Upper lobe of left lung (tissue), 6 donors: Measurements from ENCODE around the gene ATG3. TPM values are rescaled to one million over a fixed set of nuclear protein-coding genes. Genes with fewer than 3 reads are reported as not detected.

ENCODE experiments used
- ATAC-seq, 2 donors: fragments of 200-7000 bp; cut with Tn5 transposase; one replicate each; pipeline ENCODE4 v1.9.1; 2022; ENCODE audit warnings: mild to moderate bottlenecking in 2 of 2, moderate library complexity in 2 of 2; ENCODE audit not compliant: low FRiP score in 2 of 2
- DNase-seq, 2 donors: peaks; one replicate each; pipeline ENCODE4 v3.0.0-alpha.2; 2019 to 2020
- H3K27ac ChIP-seq, 4 donors: fragments of 200-600 bp; sonication (generic); one replicate each; pipeline ENCODE4 v1.5.1; 2016 to 2019
- H3K27me3 ChIP-seq, 4 donors: fragments of 200-600 bp; sonication (generic); one replicate each; pipeline ENCODE4 v1.5.1; 2017 to 2019
- H3K36me3 ChIP-seq, 4 donors: fragments of 200-600 bp; sonication (generic); one replicate each; pipeline ENCODE4 v1.5.1; 2016 to 2019
- H3K4me1 ChIP-seq, 4 donors: fragments of 200-600 bp; sonication (generic); one replicate each; pipeline ENCODE4 v1.5.1; 2018 to 2019
- H3K4me3 ChIP-seq, 4 donors: fragments of 200-600 bp; sonication (generic); one replicate each; pipeline ENCODE4 v1.5.1; 2017 to 2019; ENCODE audit warnings: mild to moderate bottlenecking in 2 of 4, moderate library complexity in 1 of 4
- H3K9me3 ChIP-seq, 4 donors: fragments of 200-600 bp; sonication (generic); one replicate each; pipeline ENCODE4 v1.5.1; 2018 to 2019
- EP300 ChIP-seq, 4 donors: sonication (generic); formaldehyde crosslinking; IDR thresholded peaks; one replicate each; pipeline ENCODE4 v1.5.1; 2017; ENCODE audit warnings: antibody characterized with exemption in 4 of 4, control low read depth in 2 of 4
- POLR2A ChIP-seq, 4 donors: fragments of 450-650 bp; IDR thresholded peaks; one replicate each; pipeline ENCODE4 v1.5.1; 2016 to 2017; ENCODE audit warnings: antibody characterized with exemption in 4 of 4, mild to moderate bottlenecking in 2 of 4
- POLR2AphosphoS5 ChIP-seq, 2 donors: sonication (generic); formaldehyde crosslinking; IDR thresholded peaks; one replicate each; pipeline ENCODE4 v1.5.1; 2017; ENCODE audit warnings: antibody characterized with exemption in 2 of 2
- WGBS, 2 donors: methylation state at CpG; one replicate each; pipeline ENCODE4 v1.1.5; 2017 to 2018; 5-methylcytosine and 5-hydroxymethylcytosine counted together
- total RNA-seq, 6 donors: library from RNA; depleted of rRNA in 4 of 6; stranded (reverse); fragments of >200 nt in 4 of 6; gene quantifications; one replicate each; pipeline versions ENCODE4 v1.1.0 to v1.2.1, GENCODE V29; 2016 to 2021
- TF ChIP-seq, protein P1 (sequence below), 6 experiments: fragments of 450-650 bp in 4 of 6; fragments of 200-600 bp in 2 of 6; sonication (generic) in 2 of 6; IDR thresholded peaks; one replicate each; pipeline ENCODE4 v1.5.1; 2016 to 2019; ENCODE audit warnings: antibody characterized with exemption in 6 of 6
- donor health status: DM: no; HTN: no; CAD: no; lungs with moderate emphysema.
- donor health status: DM: no; HTN: yes; CAD: no; lungs with severe emphysema.

ATG3 gene
- total RNA-seq, 6 donors from 2014 or later, result 24.9 to 73.0 (median 57.5) TPM

DNA sequence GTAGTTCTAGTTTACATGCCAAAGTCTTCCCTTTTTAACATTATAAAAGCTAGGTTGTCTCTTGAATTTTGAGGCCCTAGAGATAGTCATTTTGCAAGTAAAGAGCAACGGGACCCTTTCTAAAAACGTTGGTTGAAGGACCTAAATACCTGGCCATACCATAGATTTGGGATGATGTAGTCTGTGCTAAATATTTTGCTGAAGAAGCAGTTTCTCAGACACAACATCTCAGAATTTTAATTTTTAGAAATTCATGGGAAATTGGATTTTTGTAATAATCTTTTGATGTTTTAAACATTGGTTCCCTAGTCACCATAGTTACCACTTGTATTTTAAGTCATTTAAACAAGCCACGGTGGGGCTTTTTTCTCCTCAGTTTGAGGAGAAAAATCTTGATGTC lies 21.3 kb upstream of the ATG3 start:
- Histone ChIP-seq H3K36me3 (peaks cover 13 to 71% (median 36%) of the 10 kb centered on the region in 4 donors), H3K27me3 (no peaks in the 10 kb centered on the region), H3K4me3 (no peak overlapping the region), H3K4me1 (no peaks in the 10 kb centered on the region), H3K9me3 (no peaks in the 10 kb centered on the region), H3K27ac (no peak overlapping the region)
- ATAC-seq (no peak), DNase-seq (no peak)
- TF ChIP-seq, protein P1, sequence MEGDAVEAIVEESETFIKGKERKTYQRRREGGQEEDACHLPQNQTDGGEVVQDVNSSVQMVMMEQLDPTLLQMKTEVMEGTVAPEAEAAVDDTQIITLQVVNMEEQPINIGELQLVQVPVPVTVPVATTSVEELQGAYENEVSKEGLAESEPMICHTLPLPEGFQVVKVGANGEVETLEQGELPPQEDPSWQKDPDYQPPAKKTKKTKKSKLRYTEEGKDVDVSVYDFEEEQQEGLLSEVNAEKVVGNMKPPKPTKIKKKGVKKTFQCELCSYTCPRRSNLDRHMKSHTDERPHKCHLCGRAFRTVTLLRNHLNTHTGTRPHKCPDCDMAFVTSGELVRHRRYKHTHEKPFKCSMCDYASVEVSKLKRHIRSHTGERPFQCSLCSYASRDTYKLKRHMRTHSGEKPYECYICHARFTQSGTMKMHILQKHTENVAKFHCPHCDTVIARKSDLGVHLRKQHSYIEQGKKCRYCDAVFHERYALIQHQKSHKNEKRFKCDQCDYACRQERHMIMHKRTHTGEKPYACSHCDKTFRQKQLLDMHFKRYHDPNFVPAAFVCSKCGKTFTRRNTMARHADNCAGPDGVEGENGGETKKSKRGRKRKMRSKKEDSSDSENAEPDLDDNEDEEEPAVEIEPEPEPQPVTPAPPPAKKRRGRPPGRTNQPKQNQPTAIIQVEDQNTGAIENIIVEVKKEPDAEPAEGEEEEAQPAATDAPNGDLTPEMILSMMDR (IDR thresholded peaks at IDR 0.05), result no peak
- no peak for TF ChIP-seq POLR2AphosphoS5 (IDR thresholded peaks at IDR 0.05)
- TF ChIP-seq EP300 (IDR thresholded peaks at IDR 0.05), result no peak
- no peak for TF ChIP-seq POLR2A (IDR thresholded peaks at IDR 0.05)
- 73 to 85% methylated on average over 3 of the region's 3 CpGs for WGBS, 2 donors

DNA sequence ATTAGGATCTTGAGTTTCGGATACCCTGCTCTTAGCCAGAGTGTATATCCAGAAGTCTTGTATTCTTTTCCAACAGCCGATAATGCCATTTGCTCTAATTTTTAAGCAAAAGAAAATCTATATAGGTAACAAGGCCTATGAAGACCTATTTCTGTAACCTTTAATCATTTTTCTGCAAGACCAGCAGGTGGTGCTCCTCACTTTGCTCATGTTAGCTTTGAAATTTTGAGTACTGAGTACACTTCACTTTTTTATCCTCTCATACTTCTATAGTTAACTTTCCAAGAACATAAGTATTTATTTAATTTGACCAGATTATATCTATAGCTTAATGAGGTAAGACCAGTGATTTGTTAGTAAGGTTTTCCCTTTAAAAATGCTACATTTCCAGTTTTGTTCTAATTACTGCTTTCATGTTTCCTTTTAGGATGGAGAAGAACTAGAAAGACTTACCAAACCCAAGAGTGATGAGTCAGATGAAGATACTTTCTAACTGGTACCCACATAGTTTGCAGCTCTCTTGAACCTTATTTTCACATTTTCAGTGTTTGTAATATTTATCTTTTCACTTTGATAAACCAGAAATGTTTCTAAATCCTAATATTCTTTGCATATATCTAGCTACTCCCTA lies 20.6 kb upstream of the ATG3 start:
- Histone ChIP-seq H3K9me3 (no peaks in the 10 kb centered on the region), H3K4me3 (no peak overlapping the region), H3K27ac (no peak overlapping the region), H3K27me3 (no peaks in the 10 kb centered on the region), H3K4me1 (no peaks in the 10 kb centered on the region), H3K36me3 (peaks cover 13 to 67% (median 36%) of the 10 kb centered on the region in 4 donors)
- WGBS, 2 donors, result 71 to 80% methylated on average over 2 of the region's 2 CpGs
- DNase-seq (no peak), ATAC-seq (peak in 1 of 2 donors; percentile 62)
- TF ChIP-seq EP300 (IDR thresholded peaks at IDR 0.05), result no peak
- TF ChIP-seq, protein P1 (IDR thresholded peaks at IDR 0.05), result peak; percentile 10 to 48 (median 36)

DNA sequence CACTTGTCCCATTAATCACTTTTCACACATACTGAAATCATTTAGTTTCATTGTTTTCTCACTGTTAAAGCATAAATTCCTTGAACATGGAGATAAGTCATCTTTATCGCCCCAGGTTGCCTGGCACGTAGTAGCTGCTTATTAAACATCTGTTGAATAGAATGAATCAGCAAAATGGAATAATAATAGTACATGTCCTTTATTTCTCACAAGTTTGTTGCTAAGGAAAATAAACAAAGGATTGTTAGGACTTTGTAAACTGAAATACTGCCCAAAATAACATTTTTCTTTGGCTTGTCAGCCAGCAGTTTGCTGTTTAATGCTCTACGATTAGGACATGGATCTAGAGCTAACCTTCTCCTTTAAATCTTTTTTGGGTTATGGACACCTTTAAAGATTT lies 17.9 kb upstream of the ATG3 start:
- no peak for ATAC-seq
- 84 to 87% methylated on average over 3 of the region's 3 CpGs for WGBS, 2 donors
- DNase-seq, result no peak

DNA sequence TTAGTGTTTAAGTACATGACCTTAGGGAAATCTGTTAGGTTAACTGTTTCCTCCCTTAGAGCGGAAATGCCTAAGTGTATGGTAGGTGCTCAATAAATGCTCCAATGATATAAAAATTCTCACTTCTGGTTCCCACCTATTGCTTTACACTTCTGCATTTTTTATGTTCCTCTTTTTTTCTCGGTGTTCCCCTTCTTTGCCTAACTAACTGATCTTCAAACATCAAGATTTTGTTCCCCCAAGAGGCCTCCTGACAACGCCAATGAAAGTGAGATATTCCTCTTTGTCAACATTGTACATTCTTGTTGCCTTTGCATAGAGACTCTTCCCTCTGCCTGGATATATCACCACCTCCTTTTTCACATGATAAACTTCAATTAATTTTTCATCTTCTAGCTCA lies 17.5 kb upstream of the ATG3 start:
- Histone ChIP-seq H3K4me3 (no peak overlapping the region), H3K4me1 (no peaks in the 10 kb centered on the region), H3K27ac (no peak overlapping the region), H3K36me3 (peaks cover 7 to 52% (median 22%) of the 10 kb centered on the region in 4 donors), H3K9me3 (no peaks in the 10 kb centered on the region), H3K27me3 (no peaks in the 10 kb centered on the region)
- TF ChIP-seq EP300 (IDR thresholded peaks at IDR 0.05) (no peak), POLR2AphosphoS5 (IDR thresholded peaks at IDR 0.05) (no peak), POLR2A (IDR thresholded peaks at IDR 0.05) (no peak)
- TF ChIP-seq, protein P1 (IDR thresholded peaks at IDR 0.05), result no peak
- peak in 1 of 2 donors; percentile 36 for ATAC-seq
- 66 to 77% methylated on average over 3 of the region's 3 CpGs for WGBS, 2 donors
- DNase-seq, result no peak

More for the DNA sequence above, 17.9 kb upstream of the ATG3 start:
- H3K36me3 ChIP-seq, result peaks cover 10 to 52% (median 26%) of the 10 kb centered on the region in 4 donors
- no peak overlapping the region for H3K4me3 ChIP-seq
- no peaks in the 10 kb centered on the region for H3K9me3 ChIP-seq
- TF ChIP-seq POLR2A (IDR thresholded peaks at IDR 0.05), result no peak
- TF ChIP-seq, protein P1 (IDR thresholded peaks at IDR 0.05), result no peak
- TF ChIP-seq EP300 (IDR thresholded peaks at IDR 0.05), result no peak
- no peak for TF ChIP-seq POLR2AphosphoS5 (IDR thresholded peaks at IDR 0.05)
- H3K27ac ChIP-seq, result no peak overlapping the region
- no peaks in the 10 kb centered on the region for H3K4me1 ChIP-seq
- no peaks in the 10 kb centered on the region for H3K27me3 ChIP-seq

DNA sequence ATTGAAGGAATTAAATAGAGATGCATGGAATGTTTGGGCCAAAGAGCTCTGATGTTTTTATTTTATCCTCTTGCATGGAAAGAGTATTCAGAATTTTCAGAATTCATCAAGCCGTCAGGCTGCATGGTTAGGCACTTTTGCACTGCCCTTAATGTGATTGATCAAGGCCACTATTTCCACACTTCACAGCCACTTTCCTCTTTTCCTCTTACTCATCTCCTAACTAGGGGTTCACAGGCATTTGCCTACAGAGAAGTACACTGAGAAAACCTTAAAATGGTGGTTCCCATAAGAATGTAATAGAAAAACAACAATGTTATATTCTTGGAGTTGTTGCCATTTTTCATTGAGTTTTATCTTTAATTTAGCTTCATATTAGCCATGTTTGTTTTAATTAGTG lies 10.9 kb upstream of the ATG3 start:
- no peak overlapping the region for H3K27ac ChIP-seq
- no peak for TF ChIP-seq EP300 (IDR thresholded peaks at IDR 0.05)
- TF ChIP-seq, protein P1 (IDR thresholded peaks at IDR 0.05), result no peak
- no peak for TF ChIP-seq POLR2A (IDR thresholded peaks at IDR 0.05)
- TF ChIP-seq POLR2AphosphoS5 (IDR thresholded peaks at IDR 0.05), result no peak
- peaks cover 0 to 60% (median 22%) of the 10 kb centered on the region in 4 donors for H3K36me3 ChIP-seq
- no peaks in the 10 kb centered on the region for H3K9me3 ChIP-seq
- H3K4me3 ChIP-seq, result no peak overlapping the region
- ATAC-seq (no peak), DNase-seq (no peak)
- H3K4me1 ChIP-seq, result peaks cover 0 to 12% (median 9%) of the 10 kb centered on the region in 4 donors
- WGBS, 2 donors, result 68 to 79% methylated on average over 1 of the region's 1 CpG
- H3K27me3 ChIP-seq, result no peaks in the 10 kb centered on the region
